ENCODE results near the gene NKAIN1.

GRCh38 chr1:31266547-31266946 is 26.9 kb upstream of the NKAIN1 start:
- TF ChIP-seq CTCF (IDR thresholded peaks at IDR 0.05) (no peak), POLR2A (IDR thresholded peaks at IDR 0.05) (no peak)

All from prostate gland (tissue), 2 donors.